ENCODE data around the gene ARMC5.
"Not testable (repeated sequence)": the region's sequence is repeated elsewhere in the genome, so short reads cannot be mapped to it uniquely, and the experiment has no call there.

The ARMC5 gene

DNA sequence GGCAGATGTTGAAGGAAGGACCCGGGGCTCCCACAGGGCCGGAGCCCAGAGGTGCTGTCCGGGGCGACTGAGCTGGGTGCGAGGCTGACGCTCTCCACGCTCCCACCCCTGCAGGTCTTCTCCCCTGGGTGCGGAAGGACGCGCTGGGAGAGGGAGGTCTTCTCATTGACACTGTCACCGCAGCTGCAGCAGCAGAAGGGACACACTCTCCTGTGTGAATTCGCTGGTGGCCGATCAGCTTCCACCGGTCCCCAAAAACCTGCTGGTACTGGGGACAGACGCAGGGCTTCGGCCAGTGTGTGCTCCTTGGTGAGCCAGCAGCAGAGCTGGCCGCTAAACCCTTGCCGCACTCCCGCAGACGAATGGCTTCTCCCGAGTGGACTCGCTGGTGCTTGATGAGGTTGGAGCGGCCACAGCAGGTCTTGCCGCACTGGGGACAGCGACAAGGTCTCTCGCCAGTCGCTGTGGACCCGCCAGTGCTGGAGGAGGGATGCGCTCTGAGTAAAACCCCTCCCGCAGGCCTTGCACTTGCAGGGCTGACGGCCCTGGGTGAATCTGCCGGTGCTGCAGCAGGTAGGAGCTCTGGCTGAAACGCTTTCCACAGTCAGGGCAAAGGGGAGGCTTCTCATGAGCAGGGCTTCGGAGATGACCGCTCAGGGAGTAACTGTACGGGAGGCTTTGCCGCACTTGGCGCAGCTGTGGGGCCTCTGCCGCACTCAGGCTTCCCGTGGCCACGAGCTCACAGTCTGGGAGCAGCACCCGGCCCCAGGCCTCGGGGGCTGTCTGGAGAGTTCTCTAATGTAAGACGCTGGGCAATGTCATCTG is 22.9 kb upstream of the ARMC5 start:
- in situ Hi-C loops (cut with HindIII; ENCODE audit: low pct_ligation_motif_present, low sequenced_read_pairs) = no loop called here
- Histone ChIP-seq H3K27ac (no peak overlapping the region), H3K36me3 (replicated peaks) (no peaks in the 10 kb centered on the region), H3K4me3 (ENCODE audit: low read depth, low read length) (no peak overlapping the region), H3K27me3 (replicated peaks) (no peaks in the 10 kb centered on the region)
- TF ChIP-seq, protein P1, sequence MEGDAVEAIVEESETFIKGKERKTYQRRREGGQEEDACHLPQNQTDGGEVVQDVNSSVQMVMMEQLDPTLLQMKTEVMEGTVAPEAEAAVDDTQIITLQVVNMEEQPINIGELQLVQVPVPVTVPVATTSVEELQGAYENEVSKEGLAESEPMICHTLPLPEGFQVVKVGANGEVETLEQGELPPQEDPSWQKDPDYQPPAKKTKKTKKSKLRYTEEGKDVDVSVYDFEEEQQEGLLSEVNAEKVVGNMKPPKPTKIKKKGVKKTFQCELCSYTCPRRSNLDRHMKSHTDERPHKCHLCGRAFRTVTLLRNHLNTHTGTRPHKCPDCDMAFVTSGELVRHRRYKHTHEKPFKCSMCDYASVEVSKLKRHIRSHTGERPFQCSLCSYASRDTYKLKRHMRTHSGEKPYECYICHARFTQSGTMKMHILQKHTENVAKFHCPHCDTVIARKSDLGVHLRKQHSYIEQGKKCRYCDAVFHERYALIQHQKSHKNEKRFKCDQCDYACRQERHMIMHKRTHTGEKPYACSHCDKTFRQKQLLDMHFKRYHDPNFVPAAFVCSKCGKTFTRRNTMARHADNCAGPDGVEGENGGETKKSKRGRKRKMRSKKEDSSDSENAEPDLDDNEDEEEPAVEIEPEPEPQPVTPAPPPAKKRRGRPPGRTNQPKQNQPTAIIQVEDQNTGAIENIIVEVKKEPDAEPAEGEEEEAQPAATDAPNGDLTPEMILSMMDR (IDR thresholded peaks at IDR 0.05; ENCODE audit: low read depth, low read length, missing control alignments) = no peak
- DNase-seq = no peak

DNA sequence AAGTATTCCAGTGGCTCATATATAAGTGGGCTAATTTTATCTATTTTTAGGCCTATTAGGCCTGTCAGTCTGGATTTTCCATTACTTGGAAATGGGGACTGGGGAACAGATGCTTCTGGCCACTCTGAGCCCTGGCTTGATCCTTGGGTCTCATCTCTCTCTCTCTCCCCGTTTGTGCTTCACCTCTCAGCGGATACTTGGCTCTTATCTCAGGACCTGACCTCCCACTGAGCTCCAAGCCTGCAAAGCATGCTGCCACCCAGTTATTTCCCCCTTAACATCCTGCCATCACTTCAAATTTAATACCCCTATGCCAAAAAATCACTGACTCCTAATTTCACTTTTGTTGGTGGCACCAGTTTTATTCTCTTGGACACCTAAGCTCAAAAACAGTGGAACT is 20.9 kb upstream of the ARMC5 start:
- DNase-seq = no peak
- no peaks in the 10 kb centered on the region for H3K27me3 ChIP-seq (replicated peaks)
- TF ChIP-seq, protein P1 (IDR thresholded peaks at IDR 0.05; ENCODE audit: low read depth, low read length, missing control alignments) = no peak
- in situ Hi-C loops (cut with HindIII; ENCODE audit: low pct_ligation_motif_present, low sequenced_read_pairs) = no loop called here
- no peaks in the 10 kb centered on the region for H3K36me3 ChIP-seq (replicated peaks)
- H3K27ac ChIP-seq = no peak overlapping the region
- H3K4me3 ChIP-seq (ENCODE audit: low read depth, low read length) = no peak overlapping the region

DNA sequence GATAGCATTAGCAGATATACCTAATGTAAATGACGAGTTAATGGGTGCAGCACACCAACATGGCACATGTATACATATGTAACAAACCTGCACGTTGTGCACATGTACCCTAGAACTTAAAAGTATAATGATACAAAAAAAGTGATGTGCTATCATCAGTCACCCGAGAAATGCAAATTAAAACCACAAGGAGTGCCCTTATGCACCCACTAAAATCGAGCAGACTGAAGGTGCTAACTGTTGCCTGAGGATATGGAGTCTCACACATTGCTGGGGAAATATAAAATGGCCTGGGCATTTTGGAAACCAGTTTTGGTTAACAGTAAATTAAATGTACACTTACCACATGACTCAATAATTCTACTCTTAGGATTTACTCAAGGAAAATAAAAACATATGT is 20.3 kb upstream of the ARMC5 start:
- H3K27me3 ChIP-seq (replicated peaks); H3K36me3 ChIP-seq (replicated peaks); in situ Hi-C loops (cut with HindIII; ENCODE audit: low pct_ligation_motif_present, low sequenced_read_pairs); H3K27ac ChIP-seq; DNase-seq; H3K4me3 ChIP-seq (ENCODE audit: low read depth, low read length): not testable (repeated sequence)

DNA sequence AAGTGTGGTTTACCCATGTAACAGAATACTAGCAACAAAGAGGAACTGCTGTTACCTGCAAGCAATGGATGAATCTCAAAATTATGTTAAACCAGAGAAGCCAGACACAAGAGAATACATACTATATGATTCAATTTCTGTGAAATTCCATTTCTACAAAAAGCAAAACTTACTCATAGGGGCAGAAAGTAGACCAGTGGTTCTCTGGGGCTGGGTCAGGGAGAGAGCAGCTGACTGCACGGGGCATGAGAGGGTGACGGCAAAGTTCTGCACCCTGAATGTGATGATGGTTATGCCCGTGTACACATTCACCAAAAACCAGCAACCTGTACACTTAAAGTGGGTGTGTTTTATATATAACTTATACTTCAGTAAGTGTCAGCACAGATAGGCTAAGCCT is 19.8 kb upstream of the ARMC5 start:
- H3K36me3 ChIP-seq (replicated peaks) = no peaks in the 10 kb centered on the region

DNA sequence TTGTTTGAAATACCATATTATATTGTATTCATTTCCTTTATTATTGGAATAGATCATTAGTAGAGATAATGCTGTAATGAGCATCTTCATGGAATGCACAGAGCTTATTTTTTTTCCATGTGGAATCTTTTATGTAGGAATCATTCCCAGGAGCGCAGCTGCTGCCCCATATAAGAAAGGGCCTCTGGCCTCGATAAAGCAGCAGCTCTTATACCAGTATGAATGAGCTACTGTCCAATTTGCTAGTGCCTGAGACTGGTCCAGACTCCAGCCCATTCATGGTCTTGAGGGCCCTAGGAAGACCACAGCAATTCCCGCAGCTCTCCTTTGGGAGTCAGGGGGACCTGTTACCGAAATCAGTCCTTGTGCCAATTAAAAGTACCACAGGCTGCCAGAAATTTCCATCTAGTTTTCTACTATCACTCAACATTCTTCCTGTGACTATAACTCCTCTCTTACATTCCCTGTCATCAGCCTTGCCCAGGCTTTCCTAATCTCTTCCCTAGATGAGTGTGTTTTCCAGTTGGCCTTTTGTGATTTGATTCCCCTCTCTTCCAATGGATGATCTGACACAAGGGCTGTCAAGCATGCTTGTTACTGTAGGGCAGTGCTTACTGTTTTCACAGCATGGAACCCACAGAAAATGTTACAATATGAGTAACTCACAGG is 18.7 kb upstream of the ARMC5 start:
- TF ChIP-seq, protein P1 (IDR thresholded peaks at IDR 0.05; ENCODE audit: low read depth, low read length, missing control alignments) = no peak
- in situ Hi-C loops (cut with HindIII; ENCODE audit: low pct_ligation_motif_present, low sequenced_read_pairs) = no loop called here

More for the DNA sequence above, 19.8 kb upstream of the ARMC5 start:
- Histone ChIP-seq H3K27me3 (replicated peaks) (no peaks in the 10 kb centered on the region), H3K4me3 (ENCODE audit: low read depth, low read length) (no peak overlapping the region), H3K27ac (no peak overlapping the region)
- in situ Hi-C loops (cut with HindIII; ENCODE audit: low pct_ligation_motif_present, low sequenced_read_pairs) = no loop called here
- DNase-seq = no peak
- TF ChIP-seq, protein P1 (IDR thresholded peaks at IDR 0.05; ENCODE audit: low read depth, low read length, missing control alignments) = no peak

DNA sequence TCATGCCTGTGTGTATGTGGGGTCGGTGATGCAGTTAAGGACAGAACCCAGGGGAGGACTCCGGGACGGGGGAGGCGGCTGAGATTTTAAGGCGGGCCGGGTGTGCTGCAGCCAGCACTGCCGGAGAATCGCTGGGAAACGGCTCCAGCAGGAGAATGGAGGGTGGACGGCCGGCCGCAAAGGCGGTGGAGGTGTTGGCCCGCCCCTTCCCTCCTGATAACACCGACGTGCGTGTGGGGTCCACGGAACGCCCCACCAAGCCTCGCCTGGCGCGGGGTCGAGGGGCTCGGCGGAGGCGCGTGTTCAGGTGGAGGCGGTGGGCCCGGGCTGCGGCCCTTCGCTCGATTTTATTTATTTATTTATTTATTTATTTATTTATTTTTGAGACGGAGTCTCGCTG is 17.3 kb upstream of the ARMC5 start:
- no peak for DNase-seq
- Histone ChIP-seq H3K4me3 (ENCODE audit: low read depth, low read length) (peak overlapping the region; percentile 9), H3K27me3 (replicated peaks) (no peaks in the 10 kb centered on the region), H3K27ac (no peak overlapping the region), H3K36me3 (replicated peaks) (no peaks in the 10 kb centered on the region)
- TF ChIP-seq, protein P1 (IDR thresholded peaks at IDR 0.05; ENCODE audit: low read depth, low read length, missing control alignments) = no peak
- in situ Hi-C loops (cut with HindIII; ENCODE audit: low pct_ligation_motif_present, low sequenced_read_pairs) = no loop called here

More for the DNA sequence above, 18.7 kb upstream of the ARMC5 start:
- H3K27ac ChIP-seq = no peak overlapping the region
- no peaks in the 10 kb centered on the region for H3K27me3 ChIP-seq (replicated peaks)
- no peak overlapping the region for H3K4me3 ChIP-seq (ENCODE audit: low read depth, low read length)
- H3K36me3 ChIP-seq (replicated peaks) = no peaks in the 10 kb centered on the region
- no peak for DNase-seq

DNA sequence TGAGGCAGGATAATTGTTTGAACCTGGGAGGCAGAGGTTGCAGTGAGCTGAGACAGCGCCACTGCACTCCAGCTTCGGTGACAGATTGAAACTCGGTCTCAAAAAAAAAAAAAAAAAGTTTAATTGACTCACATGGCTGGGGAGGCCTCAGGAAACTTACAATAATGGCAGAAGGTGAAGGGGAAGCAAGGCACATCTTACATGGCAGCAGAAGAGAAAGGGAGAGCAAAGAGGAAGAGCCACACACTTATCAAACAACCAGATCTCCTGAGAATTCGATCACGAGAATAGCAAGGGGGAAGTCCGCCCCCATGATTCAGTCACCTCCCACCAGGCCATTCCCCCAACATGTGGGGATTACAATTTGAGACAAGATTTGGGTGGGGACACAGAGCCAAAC is 13.4 kb upstream of the ARMC5 start:
- in situ Hi-C loops (cut with HindIII; ENCODE audit: low pct_ligation_motif_present, low sequenced_read_pairs); H3K36me3 ChIP-seq (replicated peaks); DNase-seq; H3K4me3 ChIP-seq (ENCODE audit: low read depth, low read length); H3K27ac ChIP-seq; H3K27me3 ChIP-seq (replicated peaks): not testable (repeated sequence)
